Activated naive CD4-positive, alpha-beta T cell treated with anti-CD3 and anti-CD28 coated beads for 36 hours (primary cell): ENCODE data around the gene UBE2O. TPM values are rescaled to one million over a fixed set of nuclear protein-coding genes. Genes with fewer than 3 reads are reported as not detected.

ENCODE experiments used
- CTCF ChIA-PET: fragments of 350-600 bp; sonication (Branson Sonifier 250); formaldehyde crosslinking; loops from one replicate; lab custom pipeline; 2021; ENCODE audit warnings: antibody characterized with exemption; lab: Charles Lee
- DNase-seq: peaks from one replicate; pipeline ENCODE4 v3.0.0-alpha.2; 2020
- H3K27ac Mint-ChIP-seq: one replicate; pipeline ENCODE4 v1.8.0; 2021; ENCODE audit warnings: mild to moderate bottlenecking, mixed read lengths
- H3K27me3 Mint-ChIP-seq: one replicate; pipeline ENCODE4 v1.8.0; 2021; ENCODE audit warnings: low read depth, mixed read lengths
- H3K36me3 Mint-ChIP-seq: one replicate; pipeline ENCODE4 v1.8.0; 2021; ENCODE audit warnings: low read depth, mixed read lengths
- H3K4me1 Mint-ChIP-seq: one replicate; pipeline ENCODE4 v1.8.0; 2021; ENCODE audit warnings: low read depth, mixed read lengths
- H3K4me3 Mint-ChIP-seq: one replicate; pipeline ENCODE4 v1.8.0; 2021; ENCODE audit warnings: mild to moderate bottlenecking, moderate library complexity, mixed read lengths
- H3K9me3 Mint-ChIP-seq: one replicate; pipeline ENCODE4 v1.8.0; 2021; ENCODE audit warnings: mixed read lengths
- intact Hi-C: fragments of 100-400 bp; cut with micrococcal nuclease; formaldehyde crosslinking; loops from one replicate; pipeline ENCODE4 v1.15.1; 2023
- total RNA-seq, 2 experiments: library from RNA; stranded (reverse); gene quantifications; one replicate each; pipeline ENCODE4 v1.2.3, GENCODE V29; 2021

The UBE2O gene
- 10 to 100 TPM; 18.8 TPM for total RNA-seq

GRCh38 chr17:76452660-76453430, at the start of gene UBE2O:
TSS of gene UBE2O (minus strand) at chr17:76453152. CDS start at chr17:76453141, 11 bp downstream.
- CTCF ChIA-PET = interaction anchor here (1.0 to 1.6 kb wide), 6 partner anchors 11 to 70 kb away, joined by 3 to 5 read pairs (median 3); partner anchors contain the start of gene AANAT

GRCh38 chr17:76501827-76502307, 48.9 kb upstream of the UBE2O start:
- no peak for DNase-seq
- Mint-ChIP-seq H3K9me3 (no peaks in the 10 kb centered on the region), H3K27me3 (no peaks in the 10 kb centered on the region), H3K27ac (peak overlapping the region; percentile 92), H3K36me3 (no peaks in the 10 kb centered on the region), H3K4me1 (peaks cover 31% of the 10 kb centered on the region), H3K4me3 (peak overlapping the region; percentile 81)
- intact Hi-C loops = loop anchor here (1.0 kb wide), 3 partner anchors 9 to 149 kb away; partner anchors contain the start of genes PRPSAP1 and UBE2O
- CTCF ChIA-PET = interaction anchor here (0.9 to 3.7 kb wide), 10 partner anchors 8 to 122 kb away, joined by 3 to 18 read pairs (median 4); partner anchors contain the start of gene AANAT

More at GRCh38 chr17:76452660-76453430, at the start of gene UBE2O:
- Mint-ChIP-seq H3K9me3 (no peaks in the 10 kb centered on the region), H3K27me3 (no peaks in the 10 kb centered on the region), H3K36me3 (no peaks in the 10 kb centered on the region), H3K27ac (no peak within 1 kb of the TSS), H3K4me3 (peak within 1 kb of the TSS; percentile 85), H3K4me1 (peaks cover 41% of the 10 kb centered on the region)
- intact Hi-C loops = loop anchor here (1.0 to 5.0 kb wide), 5 partner anchors 48 to 476 kb away; partner anchors contain the start of genes ACOX1, RHBDF2 and TEN1
- peak; percentile 92 for DNase-seq

GRCh38 chr17:76501018-76501826, 48.3 kb upstream of the UBE2O start, which contains the start of gene RHBDF2:
TSS of gene RHBDF2 (minus strand) at chr17:76501423. CDS start at chr17:76481524, 19,899 bp downstream.
- CTCF ChIA-PET = interaction anchor here (0.9 to 3.7 kb wide), 8 partner anchors 8 to 123 kb away, joined by 3 to 18 read pairs (median 4); partner anchors contain the start of gene AANAT
- intact Hi-C loops = loop anchor here (1.0 kb wide), 3 partner anchors 8 to 148 kb away; partner anchors contain the start of genes PRPSAP1 and UBE2O
- DNase-seq = peak; percentile 97
- Mint-ChIP-seq H3K27ac (peak within 1 kb of the TSS; percentile 92), H3K27me3 (no peaks in the 10 kb centered on the region), H3K36me3 (no peaks in the 10 kb centered on the region), H3K9me3 (no peaks in the 10 kb centered on the region), H3K4me3 (peak within 1 kb of the TSS; percentile 83), H3K4me1 (peaks cover 30% of the 10 kb centered on the region)

- intact Hi-C loops = loop anchor here (1.0 kb wide), 3 partner anchors 7 to 147 kb away; partner anchors contain the start of genes PRPSAP1 and UBE2O
- Mint-ChIP-seq H3K36me3 (no peaks in the 10 kb centered on the region), H3K27ac (no peak overlapping the region), H3K9me3 (no peaks in the 10 kb centered on the region), H3K4me3 (peak overlapping the region; percentile 83), H3K4me1 (peaks cover 30% of the 10 kb centered on the region), H3K27me3 (no peaks in the 10 kb centered on the region)
- DNase-seq = peak; percentile 19
- CTCF ChIA-PET = interaction anchor here (3.7 kb wide), 1 partner anchor 33 kb away, joined by 18 read pairs; the partner anchor contains the start of gene AANAT
Measured at GRCh38 chr17:76500747-76501017, 47.7 kb upstream of the UBE2O start.

- Mint-ChIP-seq H3K36me3 (no peaks in the 10 kb centered on the region), H3K27ac (no peak overlapping the region), H3K9me3 (no peaks in the 10 kb centered on the region), H3K4me3 (peak overlapping the region; percentile 83), H3K27me3 (no peaks in the 10 kb centered on the region), H3K4me1 (peaks cover 31% of the 10 kb centered on the region)
- peak; percentile 25 for DNase-seq
- intact Hi-C loops = no loop called here
- CTCF ChIA-PET = no interaction called here
Measured at GRCh38 chr17:76500074-76500746, 47.3 kb upstream of the UBE2O start.

GRCh38 chr17:76499267-76499667, 46.3 kb upstream of the UBE2O start:
- no peak overlapping the region for H3K27ac Mint-ChIP-seq
- DNase-seq = no peak
- no peaks in the 10 kb centered on the region for H3K36me3 Mint-ChIP-seq
- CTCF ChIA-PET = interaction anchor here (0.9 kb wide), 1 partner anchor 37 kb away, joined by 3 read pairs; no protein-coding TSS in a partner anchor
- no peaks in the 10 kb centered on the region for H3K27me3 Mint-ChIP-seq
- H3K9me3 Mint-ChIP-seq = no peaks in the 10 kb centered on the region
- H3K4me1 Mint-ChIP-seq = peaks cover 32% of the 10 kb centered on the region
- no peak overlapping the region for H3K4me3 Mint-ChIP-seq
- intact Hi-C loops = no loop called here

- Mint-ChIP-seq H3K27ac (no peak overlapping the region), H3K4me3 (no peak overlapping the region), H3K4me1 (peaks cover 35% of the 10 kb centered on the region), H3K36me3 (no peaks in the 10 kb centered on the region), H3K9me3 (no peaks in the 10 kb centered on the region), H3K27me3 (no peaks in the 10 kb centered on the region)
- intact Hi-C loops = no loop called here
- DNase-seq = no peak
- CTCF ChIA-PET = interaction anchor here (0.7 to 1.9 kb wide), 3 partner anchors 8 to 37 kb away, joined by 3 to 6 read pairs (median 3); partner anchors contain the start of gene AANAT
Measured at GRCh38 chr17:76498876-76499251, 45.9 kb upstream of the UBE2O start.

- H3K27ac Mint-ChIP-seq = no peak overlapping the region
- DNase-seq = no peak
- CTCF ChIA-PET = interaction anchor here (0.5 to 1.9 kb wide), 4 partner anchors 8 to 47 kb away, joined by 3 to 6 read pairs (median 3); partner anchors contain the start of gene AANAT
- intact Hi-C loops = no loop called here
- no peaks in the 10 kb centered on the region for H3K9me3 Mint-ChIP-seq
- H3K4me3 Mint-ChIP-seq = no peak overlapping the region
- H3K27me3 Mint-ChIP-seq = no peaks in the 10 kb centered on the region
- H3K4me1 Mint-ChIP-seq = peaks cover 42% of the 10 kb centered on the region
- no peaks in the 10 kb centered on the region for H3K36me3 Mint-ChIP-seq
Measured at GRCh38 chr17:76497979-76498875, 45.3 kb upstream of the UBE2O start.

- CTCF ChIA-PET = interaction anchor here (0.5 to 1.9 kb wide), 3 partner anchors 31 to 48 kb away, joined by 3 to 6 read pairs (median 3); partner anchors contain the start of gene AANAT
- intact Hi-C loops = no loop called here
- H3K4me3 Mint-ChIP-seq = no peak overlapping the region
- no peak overlapping the region for H3K27ac Mint-ChIP-seq
- peaks cover 47% of the 10 kb centered on the region for H3K4me1 Mint-ChIP-seq
- H3K36me3 Mint-ChIP-seq = no peaks in the 10 kb centered on the region
- no peak for DNase-seq
- no peaks in the 10 kb centered on the region for H3K9me3 Mint-ChIP-seq
- H3K27me3 Mint-ChIP-seq = no peaks in the 10 kb centered on the region
Measured at GRCh38 chr17:76497699-76497978, 44.7 kb upstream of the UBE2O start.

GRCh38 chr17:76496464-76496863, 43.5 kb upstream of the UBE2O start:
- no peak overlapping the region for H3K4me3 Mint-ChIP-seq
- no peaks in the 10 kb centered on the region for H3K36me3 Mint-ChIP-seq
- H3K27ac Mint-ChIP-seq = no peak overlapping the region
- DNase-seq = no peak
- no peaks in the 10 kb centered on the region for H3K27me3 Mint-ChIP-seq
- intact Hi-C loops = no loop called here
- H3K4me1 Mint-ChIP-seq = peaks cover 53% of the 10 kb centered on the region
- no peaks in the 10 kb centered on the region for H3K9me3 Mint-ChIP-seq
- CTCF ChIA-PET = interaction anchor here (0.7 to 1.1 kb wide), 2 partner anchors 29 to 43 kb away, joined by 3 to 8 read pairs; partner anchors contain the start of genes AANAT and UBE2O
